ENCODE results near the gene ATG13. TPM values are rescaled to one million over a fixed set of nuclear protein-coding genes. Genes with fewer than 3 reads are reported as not detected.

ATG13 gene
- total RNA-seq, 1 experiment from 2014 or later, result 109 TPM

- ChIA-PET CTCF (no interaction called here), POLR2A (ENCODE audit: unreplicated experiment) (interaction anchor here (0.6 kb wide), 1 partner anchor 54 kb away, joined by 15 read pairs; no protein-coding TSS in a partner anchor)
- Histone ChIP-seq H3K27ac (no peak overlapping the region), H3K9me3 (ENCODE audit: insufficient read depth, low read depth) (no peaks in the 10 kb centered on the region), H3F3A (ENCODE audit: insufficient read depth, low read depth) (peaks cover 6% of the 10 kb centered on the region; the same call in 1 of the 2 replicates), H3K9me2 (ENCODE audit: insufficient read depth) (no peaks in the 10 kb centered on the region), H3K4me3 (no peak overlapping the region), H3K4me1 (replicated peaks; ENCODE audit: insufficient read depth) (no peaks in the 10 kb centered on the region), H4K20me1 (ENCODE audit: insufficient read depth) (peaks cover 3% of the 10 kb centered on the region; the same call in 1 of the 2 replicates), H2AFZ (no peak overlapping the region), H3K27me3 (ENCODE audit: insufficient read depth, low read depth) (no peaks in the 10 kb centered on the region), H3K4me2 (no peak overlapping the region), H3K79me2 (ENCODE audit: low read depth) (peaks cover 22% of the 10 kb centered on the region), H3K36me3 (ENCODE audit: low read depth) (no peaks in the 10 kb centered on the region)
- TF ChIP-seq CTCF (conservative IDR thresholded peaks at IDR 0.05), result no peak
- TF ChIP-seq EZH2 (IDR thresholded peaks at IDR 0.05; ENCODE audit: low read depth), result no peak
- DNase-seq, result no peak
- BruUV-seq (replicated peaks), result no TSS peak
- intact Hi-C loops (cut with micrococcal nuclease; ENCODE audit: unreplicated experiment), result no loop called here
Observed at GRCh38 chr11:46696212-46696558, 78.8 kb downstream of the ATG13 start.

GRCh38 chr11:46697303-46697702 is 80.0 kb downstream of the ATG13 start:
- no peak for DNase-seq
- POLR2A ChIA-PET (ENCODE audit: unreplicated experiment), result no interaction called here
- no peak overlapping the region for H3K27ac ChIP-seq

GRCh38 chr11:46697723-46698122 is 80.4 kb downstream of the ATG13 start:
- no peak overlapping the region for H3K4me2 ChIP-seq
- BruUV-seq (replicated peaks), result no TSS peak
- no peak overlapping the region for H3K4me3 ChIP-seq
- H3K27me3 ChIP-seq (ENCODE audit: insufficient read depth, low read depth), result no peaks in the 10 kb centered on the region
- H3K27ac ChIP-seq, result no peak overlapping the region
- intact Hi-C loops (cut with micrococcal nuclease; ENCODE audit: unreplicated experiment), result no loop called here
- CTCF ChIA-PET, result interaction anchor here (0.7 kb wide), 1 partner anchor 50 kb away, joined by 5 read pairs; no protein-coding TSS in a partner anchor
- H2AFZ ChIP-seq, result no peak overlapping the region
- DNase-seq, result no peak
- no peaks in the 10 kb centered on the region for H3K9me3 ChIP-seq (ENCODE audit: insufficient read depth, low read depth)
- H3K9me2 ChIP-seq (ENCODE audit: insufficient read depth), result no peaks in the 10 kb centered on the region
- no peak for TF ChIP-seq CTCF (conservative IDR thresholded peaks at IDR 0.05)
- no peak for TF ChIP-seq EZH2 (IDR thresholded peaks at IDR 0.05; ENCODE audit: low read depth)
- H3K4me1 ChIP-seq (replicated peaks; ENCODE audit: insufficient read depth), result peaks cover 12% of the 10 kb centered on the region
- 0 out of 2 replicates have a peak, but pooled peaks cover 5% of the 10 kb centered on the region for H3K36me3 ChIP-seq (ENCODE audit: low read depth)
- peaks cover 6% of the 10 kb centered on the region; the same call in 1 of the 2 replicates for H3F3A ChIP-seq (ENCODE audit: insufficient read depth, low read depth)
- peaks cover 37% of the 10 kb centered on the region for H3K79me2 ChIP-seq (ENCODE audit: low read depth)
- H4K20me1 ChIP-seq (ENCODE audit: insufficient read depth), result no peaks in the 10 kb centered on the region
- POLR2A ChIA-PET (ENCODE audit: unreplicated experiment), result no interaction called here

More at GRCh38 chr11:46697303-46697702, 80.0 kb downstream of the ATG13 start:
- Histone ChIP-seq H3K36me3 (ENCODE audit: low read depth) (0 out of 2 replicates have a peak, but pooled peaks cover 1% of the 10 kb centered on the region), H3K9me3 (ENCODE audit: insufficient read depth, low read depth) (no peaks in the 10 kb centered on the region), H3K4me2 (no peak overlapping the region), H3K4me3 (no peak overlapping the region), H2AFZ (no peak overlapping the region), H3F3A (ENCODE audit: insufficient read depth, low read depth) (peaks cover 6% of the 10 kb centered on the region; the same call in 1 of the 2 replicates), H3K4me1 (replicated peaks; ENCODE audit: insufficient read depth) (peaks cover 8% of the 10 kb centered on the region), H3K9me2 (ENCODE audit: insufficient read depth) (no peaks in the 10 kb centered on the region), H3K79me2 (ENCODE audit: low read depth) (peaks cover 33% of the 10 kb centered on the region), H4K20me1 (ENCODE audit: insufficient read depth) (peaks cover 2% of the 10 kb centered on the region; the same call in 1 of the 2 replicates), H3K27me3 (ENCODE audit: insufficient read depth, low read depth) (no peaks in the 10 kb centered on the region)
- intact Hi-C loops (cut with micrococcal nuclease; ENCODE audit: unreplicated experiment), result no loop called here
- CTCF ChIA-PET, result interaction anchor here (0.7 kb wide), 1 partner anchor 50 kb away, joined by 5 read pairs; no protein-coding TSS in a partner anchor
- BruUV-seq (replicated peaks), result no TSS peak
- TF ChIP-seq EZH2 (IDR thresholded peaks at IDR 0.05; ENCODE audit: low read depth), result no peak

Measured in PC-9 (cell line).